IMR-90 (cell line): Measurements from ENCODE around the gene URI1. TPM values are rescaled to one million over a fixed set of nuclear protein-coding genes. Genes with fewer than 3 reads are reported as not detected.

Experiments
- ATAC-seq: fragments of 200-7000 bp; cut with Tn5 transposase; 2 replicates; pipeline ENCODE4 v1.9.1; 2020; ENCODE audit warnings: low read depth, mild to moderate bottlenecking, moderate library complexity
- BruUV-seq: library from RNA; stranded (reverse); fragments of 400-500 nt; replicated peaks from 2 replicates; lab custom pipeline; 2021; lab: Mats Ljungman, UMichigan
- CTCF ChIA-PET: fragments of 300-600 bp; formaldehyde crosslinking; extraction: SDS; loops from one replicate; lab custom pipeline; 2021; ENCODE audit warnings: antibody characterized with exemption; lab: Yijun Ruan, JAX
- POLR2A ChIA-PET: fragments of 300-600 bp; sonication (Branson Sonifier 250); formaldehyde crosslinking; loops from one replicate; lab custom pipeline; 2022; ENCODE audit warnings: antibody characterized with exemption; ENCODE audit not compliant: unreplicated experiment; lab: Charles Lee
- DNase-seq: peaks from one replicate; pipeline ENCODE4 v3.0.0; 2013
- H2AFZ ChIP-seq: replicated peaks from 2 replicates; pipeline ENCODE3; 2013; ENCODE audit warnings: low read length, mild to moderate bottlenecking; ENCODE audit not compliant: poor library complexity
- H2AK5ac ChIP-seq: 2 replicates; pipeline ENCODE4 v1.6.1; 2013; ENCODE audit warnings: low read depth, low read length, inconsistent platforms
- H2AK9ac ChIP-seq: replicated peaks from 2 replicates; pipeline ENCODE3; 2013; ENCODE audit warnings: mild to moderate bottlenecking, low read depth, low read length, moderate library complexity; ENCODE audit not compliant: poor library complexity
- H2BK120ac ChIP-seq: 2 replicates; pipeline ENCODE4 v1.6.1; 2013; ENCODE audit warnings: low read depth, low read length, inconsistent platforms
- H2BK15ac ChIP-seq: 3 replicates; pipeline ENCODE4 v1.6.1; 2013; ENCODE audit warnings: low read depth, low read length, inconsistent platforms
- H2BK20ac ChIP-seq: 2 replicates; pipeline ENCODE4 v1.6.1; 2013; ENCODE audit warnings: low read depth, mild to moderate bottlenecking, inconsistent platforms, low read length, moderate library complexity
- H2BK5ac ChIP-seq: 2 replicates; pipeline ENCODE4 v1.6.1; 2013; ENCODE audit warnings: mild to moderate bottlenecking, low read depth, low read length, inconsistent platforms; ENCODE audit not compliant: poor library complexity, severe bottlenecking
- H3K14ac ChIP-seq: replicated peaks from 2 replicates; pipeline ENCODE4 v1.6.1; 2013; ENCODE audit warnings: low read depth, low read length, inconsistent platforms
- H3K18ac ChIP-seq: 2 replicates; pipeline ENCODE4 v1.6.1; 2013; ENCODE audit warnings: low read depth, low read length, control low read depth
- H3K23ac ChIP-seq: 2 replicates; pipeline ENCODE4 v1.6.1; 2013; ENCODE audit warnings: low read depth, low read length, inconsistent platforms
- H3K27ac ChIP-seq: 2 replicates; pipeline ENCODE4 v1.5.1; 2013; ENCODE audit warnings: mild to moderate bottlenecking, control low read depth, low read length; ENCODE audit not compliant: insufficient read depth
- H3K27me3 ChIP-seq: 2 replicates; pipeline ENCODE4 v1.6.1; 2013; ENCODE audit warnings: low read length; ENCODE audit not compliant: control insufficient read depth, insufficient read depth
- H3K36me3 ChIP-seq: 2 replicates; pipeline ENCODE4 v1.6.1; 2013; ENCODE audit warnings: low read length, mixed read lengths; ENCODE audit not compliant: control insufficient read depth, insufficient read depth
- H3K4ac ChIP-seq: 2 replicates; pipeline ENCODE4 v1.6.1; 2013; ENCODE audit warnings: low read depth, low read length, inconsistent platforms
- H3K4me1 ChIP-seq: 2 replicates; pipeline ENCODE4 v1.6.1; 2013; ENCODE audit warnings: low read length, mixed read lengths; ENCODE audit not compliant: control insufficient read depth, insufficient read depth
- H3K4me2 ChIP-seq: 2 replicates; pipeline ENCODE4 v1.6.1; 2013; ENCODE audit warnings: low read depth, mild to moderate bottlenecking, control low read depth, low read length, moderate library complexity
- H3K4me3 ChIP-seq: 2 replicates; pipeline ENCODE4 v1.5.1; 2013; ENCODE audit warnings: low read depth, mild to moderate bottlenecking, control low read depth, low read length, moderate library complexity; ENCODE audit not compliant: insufficient read depth
- H3K56ac ChIP-seq: 2 replicates; pipeline ENCODE4 v1.6.1; 2013; ENCODE audit warnings: low read length, inconsistent platforms; ENCODE audit not compliant: insufficient read depth; ENCODE audit errors: extremely low read depth
- H3K79me1 ChIP-seq, 2 experiments: 2 replicates each; pipeline ENCODE4 v1.6.1; 2013; ENCODE audit warnings: low read length in 2 of 2, inconsistent platforms in 1 of 2, low read depth in 1 of 2
- H3K9ac ChIP-seq: 2 replicates; pipeline ENCODE4 v1.6.1; 2013; ENCODE audit warnings: low read depth, low read length, control low read depth
- H3K9me1 ChIP-seq: 2 replicates; pipeline ENCODE4 v1.6.1; 2013; ENCODE audit warnings: low read length, inconsistent platforms; ENCODE audit not compliant: insufficient read depth
- H3K9me3 ChIP-seq: 2 replicates; pipeline ENCODE4 v1.6.1; 2013; ENCODE audit warnings: low read length; ENCODE audit not compliant: control insufficient read depth, insufficient read depth
- H4K20me1 ChIP-seq: 2 replicates; pipeline ENCODE4 v1.6.1; 2013; ENCODE audit warnings: low read length, inconsistent platforms; ENCODE audit not compliant: insufficient read depth
- H4K5ac ChIP-seq: 2 replicates; pipeline ENCODE4 v1.6.1; 2013; ENCODE audit warnings: mild to moderate bottlenecking, low read depth, low read length, control low read depth
- H4K8ac ChIP-seq, 2 experiments: 2 replicates each; pipeline ENCODE4 v1.6.1; 2013; ENCODE audit warnings: low read depth in 2 of 2, low read length in 2 of 2, control low read depth in 1 of 2, inconsistent platforms in 1 of 2
- H4K91ac ChIP-seq: 2 replicates; pipeline ENCODE4 v1.6.1; 2013; ENCODE audit warnings: low read depth, low read length, inconsistent platforms; ENCODE audit not compliant: insufficient read depth
- CEBPB ChIP-seq: IDR thresholded peaks from 2 replicates; pipeline ENCODE4 v1.6.1; 2012; ENCODE audit warnings: low read depth, low read length, improper control_type of control experiment
- ELK1 ChIP-seq: fragments of 150-350 bp; IDR thresholded peaks from 2 replicates; pipeline ENCODE4 v1.6.1; 2016; ENCODE audit warnings: low read depth, mild to moderate bottlenecking, low read length, moderate library complexity, borderline replicate concordance
- MAZ ChIP-seq: IDR thresholded peaks from 2 replicates; pipeline ENCODE4 v1.6.1; 2012; ENCODE audit warnings: low read depth, mild to moderate bottlenecking, low read length, improper control_type of control experiment, moderate library complexity, borderline replicate concordance
- MXI1 ChIP-seq: IDR thresholded peaks from 2 replicates; pipeline ENCODE4 v1.6.1; 2012; ENCODE audit warnings: low read depth, mild to moderate bottlenecking, low read length, moderate library complexity, borderline replicate concordance
- NFE2L2 ChIP-seq: fragments of 150-350 bp; IDR thresholded peaks from 2 replicates; pipeline ENCODE4 v1.6.1; 2016; ENCODE audit warnings: low read depth, mild to moderate bottlenecking, low read length
- RAD21 ChIP-seq: IDR thresholded peaks from 2 replicates; pipeline ENCODE4 v1.6.1; 2012; ENCODE audit warnings: low read length, improper control_type of control experiment
- RCOR1 ChIP-seq: IDR thresholded peaks from 2 replicates; pipeline ENCODE4 v1.6.1; 2012; ENCODE audit warnings: mild to moderate bottlenecking, low read length, improper control_type of control experiment; ENCODE audit not compliant: insufficient replicate concordance
- SMC3 ChIP-seq: fragments of 150-350 bp; IDR thresholded peaks from 2 replicates; pipeline ENCODE4 v1.6.1; 2016; ENCODE audit warnings: low read depth, mild to moderate bottlenecking, antibody characterized with exemption, low read length, moderate library complexity
- USF2 ChIP-seq: fragments of 150-350 bp; IDR thresholded peaks from 2 replicates; pipeline ENCODE4 v1.6.1; 2017; ENCODE audit warnings: mild to moderate bottlenecking, antibody characterized with exemption, low read length, low read depth
- WGBS, 2 experiments: methylation state at CpG; one replicate each; pipeline versions ENCODE4 v1.1.5 to v1.1.7; 2013; ENCODE audit warnings: missing lambda C conversion rate in 2 of 2; ENCODE audit not compliant: insufficient read length in 1 of 2; ENCODE audit errors: extremely low coverage in 2 of 2; 5-methylcytosine and 5-hydroxymethylcytosine counted together
- dilution Hi-C: fragments of 300-500 bp; cut with HindIII; formaldehyde crosslinking; loops from one replicate; pipeline ENCODE4 v1.14.3; 2018; ENCODE audit warnings: low sequenced_read_pairs; ENCODE audit not compliant: unreplicated experiment
- in situ Hi-C: fragments of 300-500 bp; cut with MboI; formaldehyde crosslinking; loops from 3 replicates; pipeline ENCODE4 v1.14.3; 2019; ENCODE audit warnings: low sequenced_read_pairs, inconsistent platforms, mixed read lengths
- intact Hi-C: fragments of 100-400 bp; cut with micrococcal nuclease; formaldehyde crosslinking; loops from 2 replicates; pipeline ENCODE4 v1.10.0; 2022
- polyA plus RNA-seq, 3 experiments: library from polyadenylated mRNA; depleted of rRNA; stranded (reverse); fragments of >200 nt; gene quantifications; 2 replicates each; pipeline ENCODE4 v1.2.3, GENCODE V29; 2012; ENCODE audit warnings: low replicate concordance in 1 of 3
- total RNA-seq: library from RNA; depleted of rRNA; stranded (reverse); fragments of >200 nt; gene quantifications from 2 replicates; pipeline ENCODE4 v1.2.3, GENCODE V29; 2012

The URI1 gene
- total and polyA plus RNA-seq, 2 of the 4 experiments (the other 2 are of a cell fraction), result 43.2 to 45.3 TPM

GRCh38 chr19:30044273-30045248, 102.5 kb downstream of the URI1 start:
- H3K9me1 ChIP-seq, result no peaks in the 10 kb centered on the region; the same call in 1 of the 2 replicates

More at GRCh38 chr19:30044273-30045248, 102.5 kb downstream of the URI1 start:
- Histone ChIP-seq H3K4me3 (no peak overlapping the region), H3K56ac (no peak overlapping the region), H2BK5ac (no peak overlapping the region), H3K27me3 (no peaks in the 10 kb centered on the region), H3K27ac (no peak overlapping the region), H3K4me2 (no peak overlapping the region), H3K36me3 (no peaks in the 10 kb centered on the region), H3K9ac (no peak overlapping the region), H2BK20ac (no peak overlapping the region), H4K8ac (no peak overlapping the region), H3K4ac (no peak overlapping the region), H4K20me1 (no peaks in the 10 kb centered on the region), H3K4me1 (no peaks in the 10 kb centered on the region), H3K18ac (no peak overlapping the region), H4K5ac (no peak overlapping the region), H2AFZ (no peak overlapping the region), H2AK9ac (no peak overlapping the region), H3K14ac (no peak overlapping the region), H2BK15ac (no peak overlapping the region), H3K23ac (no peak overlapping the region), H3K9me3 (no peaks in the 10 kb centered on the region), H4K91ac (no peak overlapping the region), H2AK5ac (no peak overlapping the region), H3K79me1 (no peaks in the 10 kb centered on the region; a peak in 1 of 4 replicates), H2BK120ac (no peak overlapping the region)
- BruUV-seq, result no TSS peak
- in situ Hi-C loops (no loop called here), dilution Hi-C loops (no loop called here), intact Hi-C loops (no loop called here)
- 100% methylated on average over 4 of the region's 13 CpGs; no CpG with 5 or more reads in 1 of the 2 experiments for WGBS, 2 experiments
- TF ChIP-seq USF2 (no peak), CEBPB (no peak), SMC3 (no peak), MXI1 (no peak), MAZ (no peak), ELK1 (no peak), RAD21 (no peak), RCOR1 (no peak), NFE2L2 (no peak)
- ATAC-seq (no peak), DNase-seq (no peak)
- ChIA-PET POLR2A (no interaction called here), CTCF (no interaction called here)
